ENCODE measurements around the gene SUB1.

DNA sequence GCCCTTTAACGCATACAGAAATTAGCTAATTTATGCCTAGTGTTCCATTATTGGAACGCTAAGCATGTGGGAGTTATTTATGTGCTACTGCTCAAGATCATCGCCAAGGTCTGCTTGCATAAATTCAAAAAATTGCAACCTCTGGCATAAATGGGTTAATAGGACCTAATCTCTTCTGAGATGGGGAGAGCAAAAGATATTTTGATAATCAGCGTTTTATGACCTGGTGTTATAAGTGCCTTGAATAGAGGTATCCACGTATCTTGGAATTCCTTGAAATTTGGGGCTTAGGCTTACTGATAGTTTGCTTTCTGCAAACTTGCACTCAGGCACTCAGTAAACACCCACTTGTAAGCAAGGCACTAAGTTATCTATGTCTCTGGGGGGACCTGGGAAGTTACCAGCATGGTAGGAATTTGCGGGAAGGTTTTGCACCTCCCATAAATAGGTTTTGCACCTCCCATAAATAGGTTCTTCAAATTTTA lies 1.8 kb downstream of the SUB1 start:
- TF ChIP-seq EZH2phosphoT487 (IDR thresholded peaks at IDR 0.05; ENCODE audit: low read length), result no peak
- TF ChIP-seq, protein P1, sequence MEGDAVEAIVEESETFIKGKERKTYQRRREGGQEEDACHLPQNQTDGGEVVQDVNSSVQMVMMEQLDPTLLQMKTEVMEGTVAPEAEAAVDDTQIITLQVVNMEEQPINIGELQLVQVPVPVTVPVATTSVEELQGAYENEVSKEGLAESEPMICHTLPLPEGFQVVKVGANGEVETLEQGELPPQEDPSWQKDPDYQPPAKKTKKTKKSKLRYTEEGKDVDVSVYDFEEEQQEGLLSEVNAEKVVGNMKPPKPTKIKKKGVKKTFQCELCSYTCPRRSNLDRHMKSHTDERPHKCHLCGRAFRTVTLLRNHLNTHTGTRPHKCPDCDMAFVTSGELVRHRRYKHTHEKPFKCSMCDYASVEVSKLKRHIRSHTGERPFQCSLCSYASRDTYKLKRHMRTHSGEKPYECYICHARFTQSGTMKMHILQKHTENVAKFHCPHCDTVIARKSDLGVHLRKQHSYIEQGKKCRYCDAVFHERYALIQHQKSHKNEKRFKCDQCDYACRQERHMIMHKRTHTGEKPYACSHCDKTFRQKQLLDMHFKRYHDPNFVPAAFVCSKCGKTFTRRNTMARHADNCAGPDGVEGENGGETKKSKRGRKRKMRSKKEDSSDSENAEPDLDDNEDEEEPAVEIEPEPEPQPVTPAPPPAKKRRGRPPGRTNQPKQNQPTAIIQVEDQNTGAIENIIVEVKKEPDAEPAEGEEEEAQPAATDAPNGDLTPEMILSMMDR (IDR thresholded peaks at IDR 0.05; ENCODE audit: low read length), result no peak
